Measurements from ENCODE around the gene IQGAP1.

The IQGAP1 gene

DNA sequence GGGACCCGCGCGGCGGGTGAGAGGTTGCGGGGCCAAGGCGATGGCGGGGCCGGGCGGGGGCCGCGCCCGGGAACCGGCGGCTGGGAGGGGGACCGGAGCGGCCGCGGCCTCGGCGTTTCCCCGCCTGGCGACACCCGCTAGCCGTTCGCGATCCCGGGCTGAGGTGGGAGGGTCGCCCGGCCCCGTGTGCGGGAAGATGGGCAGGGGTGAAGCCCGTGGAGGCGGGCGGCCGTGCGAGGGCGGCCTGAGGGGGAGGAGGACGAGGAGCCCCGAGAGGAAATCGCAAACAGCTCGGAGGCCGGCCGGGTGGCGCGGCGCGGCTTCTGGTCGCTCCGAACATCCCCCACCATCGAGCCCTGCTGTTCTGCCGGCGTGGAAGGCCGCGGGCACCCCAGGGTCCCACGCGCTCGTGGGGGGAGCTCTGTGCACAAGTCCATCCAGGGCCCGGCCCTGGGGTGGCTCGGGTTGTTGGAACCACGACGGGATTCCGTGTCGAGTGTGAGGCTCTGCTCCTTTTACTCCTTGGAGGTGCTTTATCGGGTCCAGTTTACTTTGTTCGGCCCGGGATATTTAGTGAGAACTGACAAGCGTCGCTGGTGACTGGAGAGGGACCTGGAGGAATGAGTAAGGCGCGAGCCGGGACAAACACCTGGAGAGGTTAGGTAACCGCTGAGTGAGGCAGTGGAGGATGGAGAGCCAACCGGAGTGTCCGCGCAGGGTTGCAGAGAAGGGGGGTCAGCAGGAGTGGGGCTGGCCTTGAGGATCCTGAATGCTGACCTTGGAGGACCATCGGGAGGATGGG, 142.4 kb downstream of the IQGAP1 start:
- DNase-seq (ENCODE audit: low read depth), result no peak

- DNase-seq (ENCODE audit: low read depth), result no peak
Observed at GRCh38 chr15:90531147-90531546, 143.1 kb downstream of the IQGAP1 start.

DNA sequence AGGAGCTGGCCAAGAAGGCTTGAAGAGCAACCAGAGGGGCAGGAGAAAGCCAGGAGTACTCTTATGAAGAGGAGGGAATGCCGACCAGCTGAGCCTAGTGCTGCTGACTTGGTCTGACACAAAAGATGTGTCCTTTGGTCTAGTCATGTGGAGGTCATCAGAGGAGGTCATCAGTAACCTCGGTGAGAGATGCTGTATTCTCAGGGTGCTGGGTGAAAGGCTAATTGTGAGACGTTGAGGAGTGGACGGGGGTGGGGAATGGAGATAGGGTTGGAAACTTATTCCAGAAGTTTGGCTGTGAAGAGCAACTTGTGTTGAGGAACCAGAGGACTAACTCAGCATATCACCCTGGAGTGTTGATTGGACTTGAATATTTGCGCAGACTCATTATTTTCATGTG, 147.2 kb downstream of the IQGAP1 start:
- no peak for DNase-seq (ENCODE audit: low read depth)

- DNase-seq (ENCODE audit: low read depth), result no peak
Observed at GRCh38 chr15:90539789-90540188, 151.7 kb downstream of the IQGAP1 start.

GRCh38 chr15:90540768-90541167, 152.7 kb downstream of the IQGAP1 start:
- DNase-seq (ENCODE audit: low read depth), result no peak

DNA sequence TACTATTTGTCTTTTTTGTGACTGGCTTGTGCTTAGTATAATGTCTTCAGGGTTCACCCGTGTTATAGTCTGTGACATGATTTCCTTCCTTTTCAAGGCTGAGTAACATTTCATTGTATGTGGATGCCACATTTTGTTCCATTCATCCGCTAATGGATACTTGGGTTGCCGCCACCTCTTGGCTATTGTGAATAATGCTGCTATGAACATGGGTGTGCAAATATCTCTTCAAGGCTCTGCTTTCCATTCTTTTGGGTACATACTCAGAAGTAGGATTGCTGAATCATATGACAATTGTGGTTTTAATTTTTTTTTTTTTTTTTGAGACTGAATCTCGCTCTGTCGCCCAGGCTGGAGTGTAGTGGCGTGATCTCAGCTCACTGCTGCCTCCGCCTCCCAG, 157.1 kb downstream of the IQGAP1 start:
- DNase-seq (ENCODE audit: low read depth), result no peak

- DNase-seq (ENCODE audit: low read depth), result no peak
Observed at GRCh38 chr15:90547540-90547939, 159.5 kb downstream of the IQGAP1 start.

DNA sequence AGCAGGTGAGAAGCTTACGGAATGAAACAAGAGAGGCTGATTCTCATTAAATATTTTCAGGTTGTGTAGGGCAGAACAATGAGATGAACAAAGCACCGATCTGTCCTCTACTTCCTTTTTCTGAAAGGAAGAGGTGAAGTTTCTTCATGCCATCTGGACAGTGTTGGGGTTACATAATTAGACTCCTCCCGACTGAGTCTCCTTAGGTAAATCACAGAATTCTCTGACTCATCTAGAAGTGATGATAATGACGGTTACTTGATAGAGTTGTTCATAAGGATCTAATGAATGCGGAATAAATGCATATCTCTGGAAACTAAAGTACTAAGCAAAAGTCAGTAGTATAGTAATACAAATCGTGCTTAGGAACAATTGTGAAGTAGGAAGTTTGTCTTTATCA, 162.9 kb downstream of the IQGAP1 start:
- DNase-seq (ENCODE audit: low read depth), result no peak
